ENCODE data around the gene YEATS2. TPM values are rescaled to one million over a fixed set of nuclear protein-coding genes. Genes with fewer than 3 reads are reported as not detected.
A peak's percentile ranks its signal among the peaks of the same experiment; 100 is the strongest.

Gene YEATS2
- polyA plus RNA-seq, 3 donors from 2014 or later = 2.1 to 6.3 (median 2.4) TPM

DNA sequence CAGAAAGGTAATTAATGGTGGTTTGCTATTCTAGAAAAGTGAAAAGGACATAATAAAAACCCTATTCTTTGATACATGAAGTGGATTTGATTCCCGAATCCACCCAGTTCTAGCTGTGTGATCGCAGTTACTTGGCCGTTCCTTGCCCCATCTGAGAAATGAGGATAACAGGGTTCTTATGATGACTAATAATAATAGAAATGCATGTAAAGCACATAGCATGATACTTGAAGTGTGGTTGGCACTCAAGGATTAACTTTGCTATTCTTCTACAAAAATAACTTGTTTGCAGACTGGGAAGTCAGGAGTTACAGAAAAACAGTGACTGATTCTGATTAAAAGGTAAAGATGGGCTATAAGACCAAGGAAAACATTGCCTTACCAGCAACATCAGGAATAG, 160.3 kb downstream of the YEATS2 start:
- no peaks in the 10 kb centered on the region for H3K4me1 Mint-ChIP-seq
- H3K36me3 Mint-ChIP-seq = peaks cover 16 to 45% (median 16%) of the 10 kb centered on the region in 3 donors
- no peak for DNase-seq
- H3K4me3 Mint-ChIP-seq = no peak overlapping the region
- H3K27ac Mint-ChIP-seq = peak overlapping the region in 2 of 6 donors; percentile 38 to 64
- no peaks in the 10 kb centered on the region for H3K27me3 Mint-ChIP-seq (ENCODE audit: low read depth in 3 of 3)
- H3K9me3 Mint-ChIP-seq = no peaks in the 10 kb centered on the region

Other genes starting within 250 kb of the YEATS2 start
- 1 to 10 TPM; 2.2 to 6.1 (median 3.9) TPM for gene KLHL6, start 142.1 kb upstream of the YEATS2 start, polyA plus RNA-seq
- gene KLHL24, start 62.2 kb upstream of the YEATS2 start, polyA plus RNA-seq = 10 to 100 TPM; 33.4 to 52.5 (median 49.8) TPM
- gene MAP6D1, start 127.8 kb downstream of the YEATS2 start, polyA plus RNA-seq = not detected
- gene PARL, start 187.1 kb downstream of the YEATS2 start, polyA plus RNA-seq = 100 to 1,000 TPM in 2 of 3 donors, 10 to 100 TPM in 1; 82.7 to 180 (median 120) TPM

All from immature natural killer cell (primary cell).